Mammary epithelial cell (primary cell): ENCODE results near the gene HOXB9.

Experiments used
- EZH2 ChIP-seq: IDR thresholded peaks from 2 replicates; pipeline ENCODE4 v1.6.1; 2012; ENCODE audit warnings: low read length, inconsistent platforms, borderline replicate concordance
- TF ChIP-seq, protein P1 (sequence below), 2 donors: IDR thresholded peaks in 1 of 2; conservative IDR thresholded peaks in 1 of 2; 2 replicates each; pipeline ENCODE4 v1.5.1; 2011 to 2012; ENCODE audit warnings: inconsistent platforms in 2 of 2, low read length in 2 of 2, mild to moderate bottlenecking in 2 of 2, control low read depth in 1 of 2, low read depth in 1 of 2; ENCODE audit not compliant: insufficient read depth in 1 of 2; ENCODE audit errors: extremely low read depth in 1 of 2

DNA sequence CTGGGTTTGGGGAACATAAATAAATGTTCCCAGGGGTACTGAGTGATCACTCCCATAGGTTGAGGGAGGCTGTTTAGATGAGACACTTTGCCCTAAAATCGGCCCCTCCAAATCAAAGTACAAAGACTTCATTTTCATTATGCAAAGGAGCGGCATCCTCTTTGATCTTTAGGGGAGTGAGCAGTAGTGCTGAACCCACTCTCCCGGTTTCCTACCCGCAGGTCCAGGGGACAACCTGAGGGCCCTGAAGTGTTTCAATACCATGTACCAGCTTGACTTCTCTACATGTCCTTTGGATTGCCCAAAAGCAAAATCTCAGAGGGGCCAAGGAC lies 25.0 kb downstream of the HOXB9 start:
- TF ChIP-seq, protein P1, sequence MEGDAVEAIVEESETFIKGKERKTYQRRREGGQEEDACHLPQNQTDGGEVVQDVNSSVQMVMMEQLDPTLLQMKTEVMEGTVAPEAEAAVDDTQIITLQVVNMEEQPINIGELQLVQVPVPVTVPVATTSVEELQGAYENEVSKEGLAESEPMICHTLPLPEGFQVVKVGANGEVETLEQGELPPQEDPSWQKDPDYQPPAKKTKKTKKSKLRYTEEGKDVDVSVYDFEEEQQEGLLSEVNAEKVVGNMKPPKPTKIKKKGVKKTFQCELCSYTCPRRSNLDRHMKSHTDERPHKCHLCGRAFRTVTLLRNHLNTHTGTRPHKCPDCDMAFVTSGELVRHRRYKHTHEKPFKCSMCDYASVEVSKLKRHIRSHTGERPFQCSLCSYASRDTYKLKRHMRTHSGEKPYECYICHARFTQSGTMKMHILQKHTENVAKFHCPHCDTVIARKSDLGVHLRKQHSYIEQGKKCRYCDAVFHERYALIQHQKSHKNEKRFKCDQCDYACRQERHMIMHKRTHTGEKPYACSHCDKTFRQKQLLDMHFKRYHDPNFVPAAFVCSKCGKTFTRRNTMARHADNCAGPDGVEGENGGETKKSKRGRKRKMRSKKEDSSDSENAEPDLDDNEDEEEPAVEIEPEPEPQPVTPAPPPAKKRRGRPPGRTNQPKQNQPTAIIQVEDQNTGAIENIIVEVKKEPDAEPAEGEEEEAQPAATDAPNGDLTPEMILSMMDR (conservative IDR thresholded peaks at IDR 0.05 in 1 of 2, IDR thresholded peaks at IDR 0.05 in 1 of 2; ENCODE audit: extremely low read depth in 1 of 2, insufficient read depth in 1 of 2, low read depth in 1 of 2, low read length in 2 of 2), result no peak
- TF ChIP-seq EZH2, result no peak
